Right ventricle myocardium superior (tissue), 1 donor: Measurements from ENCODE around the gene RNF113A. TPM values are rescaled to one million over a fixed set of nuclear protein-coding genes. Genes with fewer than 3 reads are reported as not detected.
"Not testable (repeated sequence)": the region's sequence is repeated elsewhere in the genome, so short reads cannot be mapped to it uniquely, and the experiment has no call there.

Experiments
- ATAC-seq: fragments of 200-7000 bp; cut with Tn5 transposase; one replicate; pipeline ENCODE4 v1.9.1; 2020; ENCODE audit warnings: mild to moderate bottlenecking; ENCODE audit not compliant: poor library complexity
- DNase-seq: peaks from one replicate; pipeline ENCODE4 v3.0.0-alpha.2; 2020
- intact Hi-C: fragments of 100-400 bp; cut with DNase I; formaldehyde crosslinking; loops from one replicate; pipeline ENCODE4 v1.11.2; 2022
- long read RNA-seq: library from polyadenylated mRNA; unstranded; transcript quantifications from one replicate; pipeline ENCODE4 v2.0.0, GENCODE V29; 2021
- total RNA-seq: library from RNA; stranded (reverse); fragmentation: NEBNext Ultra II Directional; extraction: Animal tissue kit (Norgen Biotek cat#: 25700); gene quantifications from one replicate; pipeline ENCODE4 v1.2.1, GENCODE V29; 2021
- donor health status: DM: no; HTN: yes; CAD: no; lungs with severe emphysema.

The RNF113A gene
- total RNA-seq = 9.2 TPM
- long read RNA-seq, transcript RNF113A-201 (1 exons, 1,353 nt) = major isoform, 18 of 18 reads
- long read RNA-seq, partial matches to known transcripts = 0 of 18 reads
- long read RNA-seq, other reads (novel, unspliced or antisense) = 0 of 18 reads

DNA sequence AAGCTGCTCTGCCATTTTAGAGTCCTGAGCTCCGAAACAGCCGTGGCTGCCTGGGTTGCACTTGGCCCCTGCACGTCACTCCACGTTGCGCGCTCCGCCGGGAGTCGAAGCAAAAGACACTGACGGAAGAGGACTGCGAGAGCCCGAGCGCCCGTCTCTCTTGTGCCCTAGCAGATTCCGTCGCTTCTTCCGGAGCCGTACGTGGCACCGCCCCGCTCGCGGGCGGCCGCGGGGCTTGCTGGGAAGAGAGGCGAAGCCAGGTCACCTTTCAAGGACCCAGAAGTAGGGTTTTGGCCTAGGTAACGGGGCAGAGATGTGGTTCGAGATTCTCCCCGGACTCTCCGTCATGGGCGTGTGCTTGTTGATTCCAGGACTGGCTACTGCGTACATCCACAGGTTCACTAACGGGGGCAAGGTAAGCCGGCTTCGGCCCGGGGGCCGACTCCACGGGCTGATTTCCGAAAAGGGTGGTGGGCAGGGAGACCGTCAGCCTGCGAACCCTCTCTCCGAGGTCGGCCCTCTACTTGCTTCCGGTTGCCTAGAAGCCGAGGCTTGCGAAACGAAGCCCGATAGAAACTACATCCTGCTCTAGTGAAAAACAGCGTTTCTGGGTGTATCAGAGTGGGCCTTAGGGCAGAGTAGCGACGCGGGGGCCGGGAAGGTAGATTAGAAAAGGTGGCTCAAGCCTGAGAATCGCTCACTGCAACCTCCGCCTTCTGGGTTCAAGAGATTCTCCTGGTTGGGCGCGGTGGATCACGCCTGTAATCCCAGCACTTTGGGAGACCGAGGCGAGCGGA lies at the start of gene RNF113A, which contains the start of gene NDUFA1:
TSS of gene RNF113A (minus strand) at position 135 of the 797 bp plus-strand sequence. CDS start at position 15, 120 bp downstream.
TSS of gene NDUFA1 (plus strand) at position 234 of the 797 bp plus-strand sequence. CDS start at position 314, 80 bp downstream.
- ATAC-seq = peak; percentile 98
- DNase-seq = peak; percentile 91
- intact Hi-C loops = no loop called here

DNA sequence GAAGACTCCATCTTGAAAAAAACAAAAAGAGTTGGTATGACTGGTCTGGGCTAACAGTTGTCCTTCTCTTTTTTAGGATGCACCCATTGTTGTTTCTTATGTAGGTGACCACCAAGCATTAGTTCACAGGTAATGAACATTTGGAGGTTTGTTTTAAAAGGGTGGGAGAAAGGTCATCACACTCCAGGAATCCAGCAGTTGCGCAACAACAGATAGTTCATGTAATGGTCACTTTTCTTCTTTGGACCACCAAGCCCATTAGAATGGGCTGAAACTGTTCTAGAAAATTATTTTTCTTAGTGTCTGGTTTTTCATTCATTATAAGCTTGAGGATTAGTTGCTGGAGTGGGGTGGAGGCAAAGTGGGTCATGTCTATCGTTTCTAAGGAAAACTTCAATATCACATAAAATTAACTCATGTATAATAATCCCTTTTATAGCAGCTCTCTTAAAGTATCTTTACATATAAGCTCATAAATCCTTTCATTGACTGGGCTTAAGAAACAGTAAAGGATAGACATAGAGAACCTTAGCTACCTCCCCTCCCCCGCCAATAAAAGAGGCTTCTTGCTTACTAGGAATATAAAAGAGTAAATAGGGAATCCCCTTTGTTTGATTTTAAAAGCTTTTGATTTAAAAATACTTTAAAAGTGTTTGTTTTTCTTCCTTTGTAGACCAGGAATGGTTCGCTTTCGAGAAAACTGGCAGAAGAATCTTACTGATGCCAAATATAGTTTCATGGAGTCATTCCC lies 48.5 kb upstream of the RNF113A start:
- no peak for DNase-seq
- intact Hi-C loops = no loop called here
- no peak for ATAC-seq

DNA sequence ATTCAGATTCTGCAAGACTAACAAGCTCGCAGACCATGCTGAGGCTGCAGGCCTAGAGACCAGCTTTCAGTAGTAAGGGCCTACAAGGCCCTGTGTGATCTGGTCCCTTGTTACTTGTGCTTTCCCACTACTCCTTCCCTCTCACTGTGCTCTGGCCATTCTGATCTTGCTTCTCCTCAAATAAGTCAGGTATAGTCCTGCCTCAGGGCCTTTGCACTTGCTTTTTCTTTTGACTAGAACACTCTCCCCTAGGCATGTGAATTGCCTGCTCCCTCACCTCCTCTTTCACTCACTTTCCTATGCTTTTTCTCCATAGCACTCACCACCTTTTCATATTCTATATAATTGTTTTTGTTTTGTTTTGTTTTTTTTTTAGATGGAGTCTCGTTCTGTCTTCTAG lies 46.3 kb upstream of the RNF113A start:
- DNase-seq = no peak
- no peak for ATAC-seq
- intact Hi-C loops = no loop called here

- no peak for ATAC-seq
- no peak for DNase-seq
- intact Hi-C loops = no loop called here
Measured at GRCh38 chrX:119916310-119916709, 44.8 kb upstream of the RNF113A start.

- intact Hi-C loops = no loop called here
- ATAC-seq = no peak
- no peak for DNase-seq
Measured at GRCh38 chrX:119900976-119901375, 29.4 kb upstream of the RNF113A start.

DNA sequence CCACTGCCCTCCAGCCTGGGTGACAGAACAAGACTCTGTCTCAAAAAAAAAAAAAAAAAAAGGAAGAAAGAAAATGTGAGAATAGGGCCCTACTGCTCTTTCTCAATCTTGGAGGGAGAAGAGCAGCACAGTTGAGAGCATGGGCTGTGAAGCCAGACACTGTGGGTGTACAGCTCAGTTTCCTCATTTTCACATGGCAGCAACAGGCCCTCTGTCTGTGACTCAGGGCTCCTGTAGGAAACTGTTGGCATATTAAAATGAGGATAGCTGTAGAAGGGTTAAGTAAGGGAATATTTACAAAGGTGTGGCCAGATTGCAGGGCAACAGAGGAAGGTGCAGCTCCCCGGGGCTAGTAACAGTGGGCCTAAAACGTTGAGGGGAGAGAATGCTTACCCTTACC lies 27.6 kb upstream of the RNF113A start:
- no peak for DNase-seq
- no peak for ATAC-seq
- intact Hi-C loops = no loop called here

- intact Hi-C loops = no loop called here
- DNase-seq = no peak
- no peak for ATAC-seq
Measured at GRCh38 chrX:119895843-119896326, 24.4 kb upstream of the RNF113A start, which contains the start of gene AKAP14. TSS of gene AKAP14 (plus strand) at chrX:119895893. CDS start at chrX:119903224, 7,331 bp downstream.

DNA sequence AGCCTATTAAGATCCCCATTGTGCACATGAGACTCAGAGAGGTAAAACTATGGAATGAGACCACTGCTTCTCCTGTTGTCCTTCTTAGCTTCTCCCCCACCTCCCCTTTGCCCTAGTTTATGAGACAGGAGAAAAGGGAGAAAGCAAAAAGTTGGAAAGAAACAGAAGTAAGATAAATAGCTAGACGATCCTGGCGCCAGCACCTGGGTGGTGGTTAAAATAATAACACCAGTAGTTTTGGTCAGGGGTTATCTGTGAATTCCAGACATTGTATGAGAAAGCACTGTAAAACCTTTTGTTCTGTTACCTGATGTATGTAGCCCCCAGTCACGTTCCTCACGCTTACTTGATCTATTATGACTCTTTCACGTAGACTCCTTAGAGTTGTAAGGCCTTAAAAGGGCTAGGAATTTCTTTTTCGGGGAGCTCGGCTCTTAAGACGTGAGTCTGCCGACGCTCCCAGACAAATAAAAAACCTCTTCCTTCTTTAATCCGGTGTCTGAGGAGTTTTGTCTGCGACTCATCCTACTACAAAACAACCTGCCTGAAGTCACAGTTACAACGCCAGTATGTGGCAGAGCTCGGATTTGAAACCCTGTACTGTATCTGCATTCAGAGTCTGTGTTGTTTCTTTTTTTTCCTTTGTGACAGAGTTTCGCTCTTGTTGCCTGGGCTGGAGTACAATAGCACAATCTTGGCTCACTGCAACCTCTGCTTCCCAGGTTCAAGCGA lies 20.6 kb upstream of the RNF113A start:
- DNase-seq, intact Hi-C loops, ATAC-seq: not testable (repeated sequence)

- ATAC-seq, intact Hi-C loops, DNase-seq: not testable (repeated sequence)
Measured at GRCh38 chrX:119890626-119891025, 19.1 kb upstream of the RNF113A start.

- intact Hi-C loops = no loop called here
- peak; percentile 78 for ATAC-seq
- DNase-seq = peak; percentile 76
Measured at GRCh38 chrX:119887721-119888425, 16.3 kb upstream of the RNF113A start.

- ATAC-seq (no peak), DNase-seq (no peak)
- intact Hi-C loops = no loop called here
Measured at GRCh38 chrX:119885554-119886428, 14.3 kb upstream of the RNF113A start.

DNA sequence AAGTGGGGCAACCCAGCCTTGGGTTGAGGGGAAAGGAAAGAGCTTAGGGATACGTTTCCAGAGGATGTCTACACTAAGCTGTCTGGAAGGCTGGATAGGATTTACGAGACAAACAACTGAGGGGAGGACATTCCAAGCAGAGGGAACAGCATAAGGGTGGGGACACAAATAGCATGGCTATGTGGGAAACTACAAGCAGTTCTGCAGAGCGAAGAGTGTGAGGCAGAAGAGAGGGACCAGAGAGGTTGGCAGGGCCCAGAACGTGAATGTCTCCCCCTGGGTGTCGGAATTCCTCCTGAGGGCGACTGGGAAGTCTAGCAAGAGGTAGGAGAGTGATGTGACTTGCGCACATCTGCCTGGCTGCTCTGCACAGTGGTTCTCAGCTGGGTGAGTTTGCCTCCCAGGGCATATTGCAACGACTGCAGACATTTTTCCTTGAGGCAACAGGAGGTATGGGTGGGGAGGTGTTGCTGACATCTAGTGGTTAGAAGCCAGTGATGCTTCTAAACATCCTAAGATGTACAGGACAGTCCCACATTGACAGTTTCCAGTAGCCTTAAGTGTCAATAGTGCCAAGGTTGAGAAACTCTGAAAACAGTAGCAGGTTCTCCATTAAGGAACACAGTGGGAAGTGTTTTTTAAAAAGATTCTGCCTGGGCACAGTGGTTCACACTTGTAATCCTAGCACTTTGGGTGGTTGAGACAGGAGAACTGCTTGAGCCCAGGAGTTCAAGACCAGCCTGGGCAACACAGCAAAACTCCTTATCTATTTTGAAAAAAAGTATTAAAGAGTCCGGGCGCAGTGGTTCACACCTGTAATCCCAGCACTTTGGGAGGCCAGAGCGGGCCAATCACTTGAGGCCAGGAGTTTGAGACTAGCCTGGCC lies 9.3 kb upstream of the RNF113A start:
- ATAC-seq (peak; percentile 81), DNase-seq (no peak)
- intact Hi-C loops = no loop called here

- intact Hi-C loops = no loop called here
- ATAC-seq (no peak), DNase-seq (no peak)
Measured at GRCh38 chrX:119880076-119880475, 8.5 kb upstream of the RNF113A start.

DNA sequence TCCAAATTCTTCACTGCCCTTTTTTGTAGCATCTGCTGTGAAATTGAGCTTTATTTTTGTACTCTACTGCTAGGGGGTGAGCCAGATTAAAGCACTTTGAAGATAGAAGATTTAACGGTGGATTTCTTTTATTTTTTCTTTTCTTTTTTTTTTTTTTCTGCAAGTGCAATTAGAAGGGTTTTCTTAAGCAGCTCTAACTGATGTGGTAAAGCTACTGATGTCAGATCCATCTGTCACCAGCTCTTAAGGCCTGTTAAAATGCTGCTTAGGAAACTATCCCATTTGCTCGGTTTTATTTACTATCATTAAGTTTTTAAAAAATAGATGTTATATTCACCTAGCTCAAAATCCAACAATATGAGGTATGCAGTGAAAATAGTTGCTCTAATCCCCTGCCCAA lies 7.2 kb upstream of the RNF113A start:
- ATAC-seq (no peak), DNase-seq (no peak)
- intact Hi-C loops = no loop called here

- intact Hi-C loops = no loop called here
- DNase-seq (no peak), ATAC-seq (peak; percentile 65)
Measured at GRCh38 chrX:119871245-119871598, 311 bp downstream of the RNF113A start.

GRCh38 chrX:119870626-119871131 lies 854 bp downstream of the RNF113A start:
- DNase-seq (no peak), ATAC-seq (peak; percentile 43)
- intact Hi-C loops = no loop called here
